ENCODE data around the gene MYLK3.

MYLK3 gene

GRCh38 chr16:46721885-46722284, 26.3 kb downstream of the MYLK3 start:
- H3K27ac ChIP-seq (ENCODE audit: low read depth, low read length) = no peak overlapping the region

GRCh38 chr16:46720619-46721018, 27.5 kb downstream of the MYLK3 start:
- Histone ChIP-seq H3K9me3 (ENCODE audit: insufficient read depth, low read depth, low read length) (peaks cover 3% of the 10 kb centered on the region; the same call in 1 of the 2 replicates), H3K27me3 (ENCODE audit: insufficient read depth, low read length) (no peaks in the 10 kb centered on the region), H3K9ac (ENCODE audit: low read depth, low read length) (no peak overlapping the region), H3K4me1 (ENCODE audit: insufficient read depth, low read length) (no peaks in the 10 kb centered on the region), H3K36me3 (ENCODE audit: insufficient read depth, low read length) (no peaks in the 10 kb centered on the region), H3K4me3 (ENCODE audit: low read length) (no peak overlapping the region), H3K27ac (ENCODE audit: low read depth, low read length) (no peak overlapping the region)
- 94% methylated on average over 2 of the region's 2 CpGs for WGBS

More at GRCh38 chr16:46721885-46722284, 26.3 kb downstream of the MYLK3 start:
- 89% methylated on average over 4 of the region's 4 CpGs for WGBS
- Histone ChIP-seq H3K9ac (ENCODE audit: low read depth, low read length) (no peak overlapping the region), H3K4me3 (ENCODE audit: low read length) (no peak overlapping the region), H3K27me3 (ENCODE audit: insufficient read depth, low read length) (no peaks in the 10 kb centered on the region), H3K4me1 (ENCODE audit: insufficient read depth, low read length) (no peaks in the 10 kb centered on the region; the same call in 1 of the 2 replicates), H3K9me3 (ENCODE audit: insufficient read depth, low read depth, low read length) (peaks cover 3% of the 10 kb centered on the region; the same call in 1 of the 2 replicates), H3K36me3 (ENCODE audit: insufficient read depth, low read length) (no peaks in the 10 kb centered on the region)

GRCh38 chr16:46719528-46719927, 28.6 kb downstream of the MYLK3 start:
- no peaks in the 10 kb centered on the region for H3K4me1 ChIP-seq (ENCODE audit: insufficient read depth, low read length)
- no peaks in the 10 kb centered on the region for H3K27me3 ChIP-seq (ENCODE audit: insufficient read depth, low read length)
- H3K36me3 ChIP-seq (ENCODE audit: insufficient read depth, low read length) = no peaks in the 10 kb centered on the region
- 96% methylated on average over 5 of the region's 6 CpGs for WGBS
- no peak overlapping the region for H3K9ac ChIP-seq (ENCODE audit: low read depth, low read length)
- H3K27ac ChIP-seq (ENCODE audit: low read depth, low read length) = no peak overlapping the region
- H3K9me3 ChIP-seq (ENCODE audit: insufficient read depth, low read depth, low read length) = no peaks in the 10 kb centered on the region
- H3K4me3 ChIP-seq (ENCODE audit: low read length) = no peak overlapping the region

- H3K9me3 ChIP-seq (ENCODE audit: insufficient read depth, low read depth, low read length) = no peaks in the 10 kb centered on the region
- 95% methylated on average over 8 of the region's 8 CpGs for WGBS
- no peaks in the 10 kb centered on the region for H3K27me3 ChIP-seq (ENCODE audit: insufficient read depth, low read length)
- H3K36me3 ChIP-seq (ENCODE audit: insufficient read depth, low read length) = no peaks in the 10 kb centered on the region
- H3K4me1 ChIP-seq (ENCODE audit: insufficient read depth, low read length) = no peaks in the 10 kb centered on the region
- H3K4me3 ChIP-seq (ENCODE audit: low read length) = no peak overlapping the region
- no peak overlapping the region for H3K9ac ChIP-seq (ENCODE audit: low read depth, low read length)
- no peak overlapping the region for H3K27ac ChIP-seq (ENCODE audit: low read depth, low read length)
These were observed 29.9 kb downstream of the MYLK3 start for GRCh38 chr16:46718214-46718613.

DNA sequence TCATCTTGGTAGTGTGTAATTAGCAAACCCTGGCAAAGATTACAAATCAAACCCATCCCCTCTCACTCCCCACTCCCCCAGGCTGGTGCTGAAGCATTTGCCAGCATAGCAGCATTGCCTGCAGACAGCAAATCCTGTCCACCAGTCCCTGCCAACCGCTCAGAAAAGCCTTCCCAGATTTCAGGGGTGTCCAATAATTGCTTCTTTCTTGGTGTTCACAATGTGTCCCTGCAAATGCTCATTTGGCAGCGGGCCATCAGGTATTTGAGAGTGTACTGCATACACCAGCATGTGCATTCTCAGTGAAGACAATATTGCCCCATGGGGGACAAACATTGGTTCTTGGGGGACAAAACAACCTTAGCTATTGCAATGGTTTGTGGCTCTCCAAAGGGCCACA, 30.5 kb downstream of the MYLK3 start:
- no peak overlapping the region for H3K27ac ChIP-seq (ENCODE audit: low read depth, low read length)
- H3K9ac ChIP-seq (ENCODE audit: low read depth, low read length) = no peak overlapping the region
- 90% methylated on average over 2 of the region's 2 CpGs for WGBS

DNA sequence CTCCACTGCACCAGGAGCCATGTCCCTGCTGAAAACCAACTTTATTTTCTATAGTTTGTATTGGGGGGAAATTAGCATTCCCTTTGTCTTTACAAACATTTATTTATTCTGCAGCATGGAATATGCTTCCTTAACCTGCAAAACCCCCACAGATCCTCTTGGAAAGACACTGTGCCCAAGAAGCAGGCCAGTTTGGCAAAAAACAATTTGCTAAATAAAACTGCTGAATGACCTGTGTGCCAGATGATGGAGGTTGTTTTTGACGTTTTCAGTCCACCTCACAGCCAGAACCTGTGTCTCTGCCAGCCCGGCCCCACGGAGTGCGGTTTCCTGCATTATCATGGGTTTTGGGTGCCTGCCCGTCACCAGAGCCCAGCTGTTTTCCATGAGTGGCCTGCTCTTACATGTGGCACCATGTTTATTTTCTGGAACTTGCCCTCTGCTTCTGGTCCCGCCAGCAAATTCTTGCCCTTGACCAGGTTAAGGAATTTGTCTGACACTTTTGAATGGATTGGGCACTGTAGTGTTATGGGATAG, 32.3 kb downstream of the MYLK3 start:
- no peaks in the 10 kb centered on the region for H3K4me1 ChIP-seq (ENCODE audit: insufficient read depth, low read length)
- H3K9me3 ChIP-seq (ENCODE audit: insufficient read depth, low read depth, low read length) = no peaks in the 10 kb centered on the region
- H3K27ac ChIP-seq (ENCODE audit: low read depth, low read length) = no peak overlapping the region
- 74% methylated on average over 6 of the region's 6 CpGs for WGBS
- no peak overlapping the region for H3K9ac ChIP-seq (ENCODE audit: low read depth, low read length)
- H3K27me3 ChIP-seq (ENCODE audit: insufficient read depth, low read length) = no peaks in the 10 kb centered on the region
- no peak overlapping the region for H3K4me3 ChIP-seq (ENCODE audit: low read length)
- H3K36me3 ChIP-seq (ENCODE audit: insufficient read depth, low read length) = no peaks in the 10 kb centered on the region

More for the DNA sequence above, 30.5 kb downstream of the MYLK3 start:
- H3K4me1 ChIP-seq (ENCODE audit: insufficient read depth, low read length) = no peaks in the 10 kb centered on the region
- no peaks in the 10 kb centered on the region for H3K27me3 ChIP-seq (ENCODE audit: insufficient read depth, low read length)
- no peak overlapping the region for H3K4me3 ChIP-seq (ENCODE audit: low read length)
- no peaks in the 10 kb centered on the region for H3K9me3 ChIP-seq (ENCODE audit: insufficient read depth, low read depth, low read length)
- H3K36me3 ChIP-seq (ENCODE audit: insufficient read depth, low read length) = no peaks in the 10 kb centered on the region

DNA sequence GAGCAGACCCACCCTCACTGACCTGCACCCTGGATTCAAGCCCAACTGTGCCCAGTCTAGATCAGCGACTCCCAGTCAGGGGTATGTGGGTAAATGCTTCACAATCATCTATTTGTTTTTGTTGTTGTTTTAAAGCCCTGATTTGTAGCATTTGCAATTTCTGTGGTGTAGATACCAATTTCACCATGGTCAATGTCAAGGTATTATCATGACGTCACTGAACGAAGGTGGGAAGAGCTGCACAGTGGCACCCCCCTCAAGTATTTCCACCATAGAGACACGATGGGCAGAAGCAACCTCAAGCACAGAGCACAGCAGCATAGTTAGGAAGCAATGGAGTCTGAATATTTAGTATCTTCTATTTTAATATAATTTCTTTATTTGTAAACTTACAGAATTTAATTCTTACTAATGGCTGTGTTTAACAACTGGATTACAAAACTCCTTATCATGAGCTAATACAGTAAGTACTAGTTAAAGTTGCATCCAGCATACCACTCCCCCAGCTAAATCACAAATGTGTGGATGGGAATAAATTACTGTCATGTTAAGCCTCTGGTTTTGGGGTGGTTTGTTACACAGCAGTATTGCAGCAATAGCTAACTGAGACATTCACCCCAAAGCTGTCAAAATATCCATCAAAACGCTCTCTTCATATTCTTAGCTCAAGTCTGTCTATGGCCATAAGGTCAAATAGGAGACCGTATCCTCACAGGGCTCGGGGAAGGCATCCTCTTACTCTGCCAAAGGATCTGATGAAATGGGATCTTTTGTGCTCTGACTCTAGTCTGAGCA, 33.1 kb downstream of the MYLK3 start:
- no peak overlapping the region for H3K9ac ChIP-seq (ENCODE audit: low read depth, low read length)
- H3K27ac ChIP-seq (ENCODE audit: low read depth, low read length) = no peak overlapping the region
- no peaks in the 10 kb centered on the region for H3K36me3 ChIP-seq (ENCODE audit: insufficient read depth, low read length)
- H3K27me3 ChIP-seq (ENCODE audit: insufficient read depth, low read length) = no peaks in the 10 kb centered on the region
- H3K9me3 ChIP-seq (ENCODE audit: insufficient read depth, low read depth, low read length) = no peaks in the 10 kb centered on the region
- H3K4me3 ChIP-seq (ENCODE audit: low read length) = no peak overlapping the region
- 94% methylated on average over 6 of the region's 7 CpGs for WGBS
- no peaks in the 10 kb centered on the region for H3K4me1 ChIP-seq (ENCODE audit: insufficient read depth, low read length)

DNA sequence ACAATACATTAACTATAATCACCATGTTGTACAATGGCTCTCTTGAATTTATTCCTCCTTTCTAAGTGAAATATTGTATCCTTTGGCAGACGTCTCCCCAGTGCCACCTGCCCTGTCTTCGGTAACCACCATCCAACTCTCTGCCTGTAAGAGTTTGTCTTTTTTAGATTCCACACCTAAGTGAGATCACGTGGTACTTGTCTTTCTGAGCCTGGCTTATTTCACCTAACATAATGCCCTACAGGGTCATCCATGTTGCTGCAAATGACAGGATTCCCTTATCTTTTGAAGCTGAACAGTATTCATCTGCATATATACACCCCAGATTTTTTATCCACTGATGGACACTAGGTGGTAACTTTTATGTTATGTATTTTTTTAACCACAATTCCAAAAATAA, 34.5 kb downstream of the MYLK3 start:
- Histone ChIP-seq H3K36me3 (ENCODE audit: insufficient read depth, low read length) (no peaks in the 10 kb centered on the region), H3K27me3 (ENCODE audit: insufficient read depth, low read length) (no peaks in the 10 kb centered on the region), H3K9ac (ENCODE audit: low read depth, low read length) (no peak overlapping the region), H3K9me3 (ENCODE audit: insufficient read depth, low read depth, low read length) (no peaks in the 10 kb centered on the region), H3K4me1 (ENCODE audit: insufficient read depth, low read length) (no peaks in the 10 kb centered on the region), H3K4me3 (ENCODE audit: low read length) (no peak overlapping the region), H3K27ac (ENCODE audit: low read depth, low read length) (no peak overlapping the region)
- WGBS = 88% methylated on average over 3 of the region's 3 CpGs

GRCh38 chr16:46712911-46713310, 35.2 kb downstream of the MYLK3 start:
- H3K4me3 ChIP-seq (ENCODE audit: low read length) = no peak overlapping the region
- no peaks in the 10 kb centered on the region for H3K9me3 ChIP-seq (ENCODE audit: insufficient read depth, low read depth, low read length)
- no peaks in the 10 kb centered on the region for H3K27me3 ChIP-seq (ENCODE audit: insufficient read depth, low read length)
- no peak overlapping the region for H3K9ac ChIP-seq (ENCODE audit: low read depth, low read length)
- no peak overlapping the region for H3K27ac ChIP-seq (ENCODE audit: low read depth, low read length)
- 93% methylated on average over 2 of the region's 3 CpGs for WGBS
- no peaks in the 10 kb centered on the region for H3K4me1 ChIP-seq (ENCODE audit: insufficient read depth, low read length)
- no peaks in the 10 kb centered on the region for H3K36me3 ChIP-seq (ENCODE audit: insufficient read depth, low read length)

- Histone ChIP-seq H3K27ac (ENCODE audit: low read depth, low read length) (no peak overlapping the region), H3K4me3 (ENCODE audit: low read length) (no peak overlapping the region), H3K9me3 (ENCODE audit: insufficient read depth, low read depth, low read length) (no peaks in the 10 kb centered on the region), H3K36me3 (ENCODE audit: insufficient read depth, low read length) (no peaks in the 10 kb centered on the region), H3K27me3 (ENCODE audit: insufficient read depth, low read length) (no peaks in the 10 kb centered on the region), H3K9ac (ENCODE audit: low read depth, low read length) (no peak overlapping the region), H3K4me1 (ENCODE audit: insufficient read depth, low read length) (no peaks in the 10 kb centered on the region)
- 92% methylated on average over 10 of the region's 10 CpGs for WGBS
These were observed 36.8 kb downstream of the MYLK3 start for GRCh38 chr16:46711106-46712058.

DNA sequence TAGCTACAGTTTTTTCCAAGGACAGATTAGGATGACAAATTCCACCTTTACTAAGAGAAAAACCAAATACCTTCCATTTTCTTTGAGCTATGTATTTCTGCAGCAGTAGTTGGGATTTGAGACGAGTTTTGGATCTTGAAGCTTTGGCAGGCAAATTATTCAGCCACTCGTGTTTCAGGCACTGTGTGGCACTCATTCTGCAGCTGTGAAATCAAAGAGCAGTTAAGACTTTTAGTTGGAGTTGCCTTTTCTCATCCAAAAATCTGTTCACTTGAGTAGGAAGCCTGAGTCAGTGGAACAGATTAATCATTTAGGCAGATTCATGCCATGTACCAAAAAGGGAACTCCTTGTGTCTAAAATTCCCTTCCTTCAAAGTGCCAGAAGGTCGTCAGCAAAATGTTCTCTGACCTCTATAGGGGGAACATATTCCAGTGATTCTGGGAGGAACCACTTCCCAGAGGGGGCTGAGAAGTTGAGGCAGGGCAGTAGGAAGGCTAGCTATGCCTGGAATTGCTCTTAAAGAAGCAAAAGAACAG, 38.6 kb downstream of the MYLK3 start:
- 79% methylated on average over 3 of the region's 3 CpGs for WGBS
- no peak overlapping the region for H3K27ac ChIP-seq (ENCODE audit: low read depth, low read length)
- H3K4me1 ChIP-seq (ENCODE audit: insufficient read depth, low read length) = no peaks in the 10 kb centered on the region

More for the DNA sequence above, 38.6 kb downstream of the MYLK3 start:
- Histone ChIP-seq H3K9ac (ENCODE audit: low read depth, low read length) (no peak overlapping the region), H3K9me3 (ENCODE audit: insufficient read depth, low read depth, low read length) (no peaks in the 10 kb centered on the region), H3K4me3 (ENCODE audit: low read length) (no peak overlapping the region), H3K27me3 (ENCODE audit: insufficient read depth, low read length) (no peaks in the 10 kb centered on the region), H3K36me3 (ENCODE audit: insufficient read depth, low read length) (no peaks in the 10 kb centered on the region)
